ENCODE measurements around the gene DLG2.

DLG2 gene

GRCh38 chr11:83409476-83409875, 2217.7 kb downstream of the DLG2 start:
- no peak for DNase-seq (ENCODE audit: low read depth in 2 of 2)

DNA sequence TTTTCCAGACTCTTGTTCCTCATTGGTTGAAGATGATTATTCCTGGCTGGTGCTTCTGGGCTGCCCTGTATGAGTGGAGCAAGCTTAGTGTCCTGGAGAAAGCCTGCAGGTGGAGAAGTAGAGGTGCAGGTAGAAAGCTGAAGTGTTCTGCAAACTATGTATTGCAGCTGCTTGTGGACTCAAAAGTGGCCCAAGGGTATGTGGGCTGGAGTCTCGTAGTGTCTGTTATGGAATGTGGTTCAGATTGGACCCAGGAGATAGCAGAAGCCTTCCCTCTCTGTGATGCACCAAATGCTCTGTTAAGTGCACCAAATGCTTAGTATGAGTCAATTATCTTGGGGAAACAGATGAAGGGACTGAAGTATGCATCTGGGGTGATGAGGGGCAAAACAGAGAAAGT, 2218.2 kb downstream of the DLG2 start:
- DNase-seq (ENCODE audit: low read depth in 2 of 2): no peak
